GM12878 (cell line): ENCODE measurements around the gene MYCBPAP. TPM values are rescaled to one million over a fixed set of nuclear protein-coding genes. Genes with fewer than 3 reads are reported as not detected.

Source experiments
- ATAC-seq: fragments of 200-7000 bp; cut with Tn5 transposase; 3 replicates; pipeline ENCODE4 v1.9.1; 2020; ENCODE audit warnings: mild to moderate bottlenecking, moderate library complexity
- BruUV-seq: library from RNA; stranded (reverse); fragments of 400-500 nt; replicated peaks from 2 replicates; lab custom pipeline; 2021; lab: Mats Ljungman, UMichigan
- CTCF ChIA-PET: fragments of 300-600 bp; sonication (Branson Sonifier 250); formaldehyde crosslinking; extraction: SDS; loops from one replicate; lab custom pipeline; 2021; ENCODE audit warnings: inconsistent platforms; lab: Yijun Ruan, JAX
- POLR2A ChIA-PET: fragments of 350-600 bp; formaldehyde crosslinking; extraction: SDS; loops from one replicate; lab custom pipeline; 2021; ENCODE audit warnings: inconsistent platforms; lab: Charles Lee
- RAD21 ChIA-PET: fragments of 300-600 bp; sonication (Branson Sonifier 250); formaldehyde crosslinking; loops from one replicate; lab custom pipeline; 2023; ENCODE audit warnings: antibody characterized with exemption; ENCODE audit not compliant: unreplicated experiment; lab: Charles Lee
- SMC1A ChIA-PET: fragments of 300-600 bp; sonication (Branson Sonifier 250); formaldehyde crosslinking; loops from one replicate; lab custom pipeline; 2023; ENCODE audit not compliant: unreplicated experiment, uncharacterized antibody; lab: Charles Lee
- DNase-seq: peaks from one replicate; pipeline ENCODE4 v3.0.0-alpha.2; 2011; ENCODE audit warnings: low read depth, low spot score
- FAIRE-seq: peaks from 3 replicates; lab custom pipeline; 2011; peaks lifted over from hg19 to GRCh38; lab: Jason Lieb, UNC
- H2AFZ ChIP-seq: 2 replicates; pipeline ENCODE4 v1.6.0; 2011; ENCODE audit warnings: low read depth, low read length, control low read depth; ENCODE audit not compliant: control insufficient read depth
- H3K27ac ChIP-seq: 2 replicates; pipeline ENCODE4 v1.5.1; 2011; ENCODE audit warnings: control low read depth; ENCODE audit not compliant: control insufficient read depth, insufficient read depth
- H3K27me3 ChIP-seq, 2 experiments: replicated peaks in 1 of 2; 2 replicates each; pipeline versions ENCODE4 v1.6.0 to v1.6.1; 2011; ENCODE audit warnings: low read length in 1 of 2; ENCODE audit not compliant: control insufficient read depth in 2 of 2, insufficient read depth in 2 of 2
- H3K36me3 ChIP-seq, 2 experiments: 2 replicates each; pipeline ENCODE4 v1.5.1; 2011; ENCODE audit warnings: low read length in 1 of 2; ENCODE audit not compliant: control insufficient read depth in 2 of 2, insufficient read depth in 2 of 2
- H3K4me1 ChIP-seq: 2 replicates; pipeline ENCODE4 v1.6.1; 2011; ENCODE audit warnings: mild to moderate bottlenecking, low read length, moderate library complexity, mixed read lengths; ENCODE audit not compliant: control insufficient read depth, insufficient read depth
- H3K4me2 ChIP-seq: 2 replicates; pipeline ENCODE4 v1.6.0; 2011; ENCODE audit warnings: control low read depth; ENCODE audit not compliant: control insufficient read depth, insufficient read depth
- H3K4me3 ChIP-seq: fragments of 200-600 bp; sonication (generic); 2 replicates; pipeline ENCODE4 v1.5.1; 2016
- H3K79me2 ChIP-seq: 2 replicates; pipeline ENCODE4 v1.6.0; 2011; ENCODE audit warnings: low read length; ENCODE audit not compliant: control insufficient read depth, insufficient read depth
- H3K9ac ChIP-seq: 2 replicates; pipeline ENCODE4 v1.8.0; 2011; ENCODE audit warnings: low read length, control low read depth, mixed read lengths; ENCODE audit not compliant: control insufficient read depth, insufficient read depth
- H3K9me3 ChIP-seq: replicated peaks from 3 replicates; pipeline ENCODE4 v1.5.1; 2011; ENCODE audit warnings: mild to moderate bottlenecking, low read length; ENCODE audit not compliant: control insufficient read depth, insufficient read depth
- H4K20me1 ChIP-seq: 2 replicates; pipeline ENCODE4 v1.6.0; 2011; ENCODE audit not compliant: control insufficient read depth, insufficient read depth
- EGR1 ChIP-seq, 2 experiments: IDR thresholded peaks; 1 replicate in 1 of 2; 2 replicates in 1 of 2; pipeline ENCODE4 v1.6.1; 2011 to 2012; ENCODE audit warnings: low read depth in 2 of 2, low read length in 2 of 2, borderline replicate concordance in 1 of 2, mild to moderate bottlenecking in 1 of 2, moderate library complexity in 1 of 2
- EZH2 ChIP-seq: IDR thresholded peaks from 2 replicates; pipeline ENCODE4 v1.6.1; 2012; ENCODE audit warnings: low read depth, mild to moderate bottlenecking, control low read depth, inconsistent platforms, low read length, borderline replicate concordance; ENCODE audit not compliant: control insufficient read depth
- GATAD2B ChIP-seq: fragments of 450-650 bp; conservative IDR thresholded peaks from 2 replicates; pipeline ENCODE4 v1.6.1; 2017; ENCODE audit warnings: low read depth, mild to moderate bottlenecking, moderate library complexity
- MTA2 ChIP-seq: fragments of 450-650 bp; IDR thresholded peaks from 2 replicates; pipeline ENCODE4 v1.6.1; 2016; ENCODE audit warnings: low read depth, mild to moderate bottlenecking, moderate library complexity
- MYB ChIP-seq: fragments of 150-350 bp; IDR thresholded peaks from 2 replicates; pipeline ENCODE4 v1.6.1; 2014; ENCODE audit warnings: mild to moderate bottlenecking, low read depth, low read length, borderline replicate concordance
- NFXL1 ChIP-seq: fragments of 450-650 bp; IDR thresholded peaks from 2 replicates; pipeline ENCODE4 v1.6.1; 2017; ENCODE audit warnings: antibody characterized with exemption, mild to moderate bottlenecking, borderline replicate concordance
- NFYA ChIP-seq: IDR thresholded peaks from 2 replicates; pipeline ENCODE4 v1.6.1; 2011; ENCODE audit warnings: low read depth, mild to moderate bottlenecking, low read length, improper control_type of control experiment, borderline replicate concordance
- NR2C2 ChIP-seq: IDR thresholded peaks from 2 replicates; pipeline ENCODE4 v1.6.1; 2011; ENCODE audit warnings: borderline replicate concordance, low read depth; ENCODE audit not compliant: control insufficient read depth, insufficient read length
- NR2F1 ChIP-seq: fragments of 450-650 bp; conservative IDR thresholded peaks from 2 replicates; pipeline ENCODE4 v1.6.1; 2017; ENCODE audit warnings: mild to moderate bottlenecking
- PAX8 ChIP-seq: fragments of 450-650 bp; IDR thresholded peaks from 2 replicates; pipeline ENCODE4 v1.6.1; 2017; ENCODE audit warnings: mild to moderate bottlenecking, moderate library complexity
- SIN3A ChIP-seq: IDR thresholded peaks from 2 replicates; pipeline ENCODE4 v1.6.1; 2012; ENCODE audit warnings: low read depth, low read length, improper control_type of control experiment
- SIX5 ChIP-seq: IDR thresholded peaks from 2 replicates; pipeline ENCODE4 v1.6.1; 2011; ENCODE audit warnings: mild to moderate bottlenecking, low read depth, low read length, moderate library complexity; ENCODE audit not compliant: severe bottlenecking
- ZNF217 ChIP-seq: fragments of 450-650 bp; IDR thresholded peaks from 2 replicates; pipeline ENCODE4 v1.6.1; 2017; ENCODE audit warnings: antibody characterized with exemption, mild to moderate bottlenecking
- WGBS: methylation state at CpG from one replicate; pipeline ENCODE4 v1.1.6; 2016; ENCODE audit warnings: low lambda C conversion rate; ENCODE audit not compliant: insufficient replicate concordance, insufficient coverage; ENCODE audit errors: missing lambda C conversion rate; 5-methylcytosine and 5-hydroxymethylcytosine counted together
- in situ Hi-C: fragments of 300-500 bp; cut with MboI; formaldehyde crosslinking; loops from 9 replicates; pipeline ENCODE4 v1.14.3; 2018; ENCODE audit warnings: mixed read lengths
- intact Hi-C: fragments of 100-400 bp; cut with micrococcal nuclease; formaldehyde crosslinking; loops from one replicate; pipeline ENCODE4 v1.14.2; 2022; ENCODE audit not compliant: unreplicated experiment
- polyA plus RNA-seq, 11 experiments: library from polyadenylated mRNA; depleted of rRNA in 4 of 11; unstranded in 6 of 11; stranded (reverse) in 5 of 11; fragments of >200 nt; fragmentation: Nextera tagmentation in 4 of 11; fragmentation: Illumina TruSeq in 1 of 11; extraction: Ambion mirVana in 4 of 11; extraction: Trizol in 1 of 11; gene quantifications; 1 replicate in 1 of 11; 2 replicates in 10 of 11; pipeline versions ENCODE4 v1.2.1 to v1.2.3, GENCODE V29; 2011 to 2016; ENCODE audit warnings: inconsistent platforms in 2 of 11, missing spikeins in 2 of 11, low read depth in 1 of 11
- total RNA-seq, 4 experiments: library from RNA; depleted of rRNA in 3 of 4; stranded (reverse); fragments of >200 nt in 3 of 4; fragmentation: Illumina TruSeq in 1 of 4; extraction: Trizol in 1 of 4; gene quantifications; 2 replicates each; pipeline versions ENCODE4 v1.2.1 to v1.2.3, GENCODE V29; 2013 to 2021
- TF ChIP-seq, protein P1 (sequence below): fragments of 150-350 bp; IDR thresholded peaks from 2 replicates; pipeline ENCODE4 v1.6.1; 2014; ENCODE audit warnings: mild to moderate bottlenecking, low read depth, low read length
- TF ChIP-seq, protein P2 (sequence below): IDR thresholded peaks from 2 replicates; pipeline ENCODE4 v1.6.1; 2012; ENCODE audit warnings: low read depth, low read length, improper control_type of control experiment
- TF ChIP-seq, protein P3 (sequence below): fragments of 450-650 bp; formaldehyde crosslinking; IDR thresholded peaks from 2 replicates; pipeline ENCODE4 v1.4.0; 2020; ENCODE audit warnings: mild to moderate bottlenecking, moderate library complexity

MYCBPAP gene
- total and polyA plus RNA-seq, 10 of the 15 experiments (the other 5 are each of a cell fraction or from before 2014, with no cell fraction given) = 0.23 to 2.7 (median 1.5) TPM

DNA sequence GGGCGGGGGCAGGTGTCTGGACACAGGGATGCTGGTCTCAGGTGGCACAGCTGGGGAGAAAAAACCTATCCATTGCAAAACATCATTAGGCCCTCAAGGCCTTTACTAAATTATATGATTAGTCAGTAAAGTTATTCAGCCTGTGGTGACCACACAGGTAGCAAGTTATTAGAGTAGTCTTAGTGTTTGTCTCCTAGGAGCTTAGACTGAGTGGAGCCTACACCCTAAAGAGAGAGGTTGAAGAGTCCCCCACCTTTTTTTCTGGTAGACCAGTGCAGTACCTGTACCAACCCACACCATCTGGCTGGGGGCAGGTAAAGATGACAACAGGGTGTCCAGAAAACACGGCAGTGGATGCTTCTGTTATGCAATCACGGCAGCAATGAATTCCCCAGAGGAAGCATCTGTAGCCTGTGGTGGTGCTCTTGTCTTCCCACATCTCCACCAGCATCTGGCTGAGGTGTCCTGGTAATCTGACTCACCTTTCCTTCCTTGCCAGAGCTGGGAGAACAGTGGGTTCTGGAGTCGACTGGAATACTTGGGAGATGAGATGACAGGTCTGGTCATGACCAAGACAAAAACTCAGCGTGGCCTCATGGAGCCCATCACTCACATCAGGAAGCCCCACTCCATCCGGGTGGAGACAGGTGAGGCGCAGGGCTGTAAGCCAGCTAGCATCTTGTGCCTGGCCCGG lies 11.0 kb downstream of the MYCBPAP start:
- Histone ChIP-seq H3K79me2 (no peaks in the 10 kb centered on the region), H3K27ac (no peak overlapping the region), H3K4me3 (no peak overlapping the region), H3K9ac (no peak overlapping the region), H3K36me3 (no peaks in the 10 kb centered on the region), H3K27me3 (no peaks in the 10 kb centered on the region; a peak in 1 of 4 replicates), H4K20me1 (no peaks in the 10 kb centered on the region), H3K4me2 (no peak overlapping the region), H3K4me1 (no peaks in the 10 kb centered on the region), H2AFZ (no peak overlapping the region), H3K9me3 (no peaks in the 10 kb centered on the region)
- no TSS peak for BruUV-seq
- ChIA-PET CTCF (interaction anchor here (1.1 kb wide), 1 partner anchor 41 kb away, joined by 4 read pairs; the partner anchor contains the start of gene RSAD1), RAD21 (no interaction called here), POLR2A (no interaction called here), SMC1A (no interaction called here)
- intact Hi-C loops = no loop called here
- ATAC-seq = no peak
- no peak for DNase-seq
- FAIRE-seq = no peak
- 52% methylated on average over 8 of the region's 8 CpGs for WGBS
- in situ Hi-C loops = no loop called here
- no peak for TF ChIP-seq NFYA
- no peak for TF ChIP-seq ZNF217
- TF ChIP-seq SIX5 = no peak
- no peak for TF ChIP-seq MTA2
- no peak for TF ChIP-seq EZH2
- no peak for TF ChIP-seq SIN3A
- no peak for TF ChIP-seq NR2F1
- no peak for TF ChIP-seq NR2C2
- TF ChIP-seq, protein P1, sequence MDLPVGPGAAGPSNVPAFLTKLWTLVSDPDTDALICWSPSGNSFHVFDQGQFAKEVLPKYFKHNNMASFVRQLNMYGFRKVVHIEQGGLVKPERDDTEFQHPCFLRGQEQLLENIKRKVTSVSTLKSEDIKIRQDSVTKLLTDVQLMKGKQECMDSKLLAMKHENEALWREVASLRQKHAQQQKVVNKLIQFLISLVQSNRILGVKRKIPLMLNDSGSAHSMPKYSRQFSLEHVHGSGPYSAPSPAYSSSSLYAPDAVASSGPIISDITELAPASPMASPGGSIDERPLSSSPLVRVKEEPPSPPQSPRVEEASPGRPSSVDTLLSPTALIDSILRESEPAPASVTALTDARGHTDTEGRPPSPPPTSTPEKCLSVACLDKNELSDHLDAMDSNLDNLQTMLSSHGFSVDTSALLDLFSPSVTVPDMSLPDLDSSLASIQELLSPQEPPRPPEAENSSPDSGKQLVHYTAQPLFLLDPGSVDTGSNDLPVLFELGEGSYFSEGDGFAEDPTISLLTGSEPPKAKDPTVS = no peak
- no peak for TF ChIP-seq GATAD2B
- TF ChIP-seq EGR1 (IDR thresholded peaks at IDR 0.05; ENCODE audit: borderline replicate concordance in 1 of 2, low read depth in 2 of 2, low read length in 2 of 2) = no peak
- TF ChIP-seq NFXL1 = no peak
- TF ChIP-seq, protein P2, sequence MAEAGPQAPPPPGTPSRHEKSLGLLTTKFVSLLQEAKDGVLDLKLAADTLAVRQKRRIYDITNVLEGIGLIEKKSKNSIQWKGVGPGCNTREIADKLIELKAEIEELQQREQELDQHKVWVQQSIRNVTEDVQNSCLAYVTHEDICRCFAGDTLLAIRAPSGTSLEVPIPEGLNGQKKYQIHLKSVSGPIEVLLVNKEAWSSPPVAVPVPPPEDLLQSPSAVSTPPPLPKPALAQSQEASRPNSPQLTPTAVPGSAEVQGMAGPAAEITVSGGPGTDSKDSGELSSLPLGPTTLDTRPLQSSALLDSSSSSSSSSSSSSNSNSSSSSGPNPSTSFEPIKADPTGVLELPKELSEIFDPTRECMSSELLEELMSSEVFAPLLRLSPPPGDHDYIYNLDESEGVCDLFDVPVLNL = no peak
- TF ChIP-seq, protein P3, sequence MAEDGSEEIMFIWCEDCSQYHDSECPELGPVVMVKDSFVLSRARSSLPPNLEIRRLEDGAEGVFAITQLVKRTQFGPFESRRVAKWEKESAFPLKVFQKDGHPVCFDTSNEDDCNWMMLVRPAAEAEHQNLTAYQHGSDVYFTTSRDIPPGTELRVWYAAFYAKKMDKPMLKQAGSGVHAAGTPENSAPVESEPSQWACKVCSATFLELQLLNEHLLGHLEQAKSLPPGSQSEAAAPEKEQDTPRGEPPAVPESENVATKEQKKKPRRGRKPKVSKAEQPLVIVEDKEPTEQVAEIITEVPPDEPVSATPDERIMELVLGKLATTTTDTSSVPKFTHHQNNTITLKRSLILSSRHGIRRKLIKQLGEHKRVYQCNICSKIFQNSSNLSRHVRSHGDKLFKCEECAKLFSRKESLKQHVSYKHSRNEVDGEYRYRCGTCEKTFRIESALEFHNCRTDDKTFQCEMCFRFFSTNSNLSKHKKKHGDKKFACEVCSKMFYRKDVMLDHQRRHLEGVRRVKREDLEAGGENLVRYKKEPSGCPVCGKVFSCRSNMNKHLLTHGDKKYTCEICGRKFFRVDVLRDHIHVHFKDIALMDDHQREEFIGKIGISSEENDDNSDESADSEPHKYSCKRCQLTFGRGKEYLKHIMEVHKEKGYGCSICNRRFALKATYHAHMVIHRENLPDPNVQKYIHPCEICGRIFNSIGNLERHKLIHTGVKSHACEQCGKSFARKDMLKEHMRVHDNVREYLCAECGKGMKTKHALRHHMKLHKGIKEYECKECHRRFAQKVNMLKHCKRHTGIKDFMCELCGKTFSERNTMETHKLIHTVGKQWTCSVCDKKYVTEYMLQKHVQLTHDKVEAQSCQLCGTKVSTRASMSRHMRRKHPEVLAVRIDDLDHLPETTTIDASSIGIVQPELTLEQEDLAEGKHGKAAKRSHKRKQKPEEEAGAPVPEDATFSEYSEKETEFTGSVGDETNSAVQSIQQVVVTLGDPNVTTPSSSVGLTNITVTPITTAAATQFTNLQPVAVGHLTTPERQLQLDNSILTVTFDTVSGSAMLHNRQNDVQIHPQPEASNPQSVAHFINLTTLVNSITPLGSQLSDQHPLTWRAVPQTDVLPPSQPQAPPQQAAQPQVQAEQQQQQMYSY = no peak
- TF ChIP-seq PAX8 = no peak
- no peak for TF ChIP-seq MYB
